SU-DHL-6 (cell line): ENCODE data around the gene FOXD1.

Experiments
- EZH2phosphoT487 ChIP-seq: fragments of 200-600 bp; sonication (generic), shearing (Covaris generic); conservative IDR thresholded peaks from 2 replicates; pipeline ENCODE4 v1.6.1; 2018; ENCODE audit warnings: mild to moderate bottlenecking, antibody characterized with exemption, low read length, moderate library complexity, mixed read lengths
- TF ChIP-seq, protein P1 (sequence below): fragments of 200-600 bp; sonication (generic); IDR thresholded peaks from one replicate; pipeline ENCODE4 v1.5.1; 2017; ENCODE audit warnings: antibody characterized with exemption, mild to moderate bottlenecking, low read length, moderate library complexity; ENCODE audit not compliant: insufficient read depth, poor library complexity, severe bottlenecking

DNA sequence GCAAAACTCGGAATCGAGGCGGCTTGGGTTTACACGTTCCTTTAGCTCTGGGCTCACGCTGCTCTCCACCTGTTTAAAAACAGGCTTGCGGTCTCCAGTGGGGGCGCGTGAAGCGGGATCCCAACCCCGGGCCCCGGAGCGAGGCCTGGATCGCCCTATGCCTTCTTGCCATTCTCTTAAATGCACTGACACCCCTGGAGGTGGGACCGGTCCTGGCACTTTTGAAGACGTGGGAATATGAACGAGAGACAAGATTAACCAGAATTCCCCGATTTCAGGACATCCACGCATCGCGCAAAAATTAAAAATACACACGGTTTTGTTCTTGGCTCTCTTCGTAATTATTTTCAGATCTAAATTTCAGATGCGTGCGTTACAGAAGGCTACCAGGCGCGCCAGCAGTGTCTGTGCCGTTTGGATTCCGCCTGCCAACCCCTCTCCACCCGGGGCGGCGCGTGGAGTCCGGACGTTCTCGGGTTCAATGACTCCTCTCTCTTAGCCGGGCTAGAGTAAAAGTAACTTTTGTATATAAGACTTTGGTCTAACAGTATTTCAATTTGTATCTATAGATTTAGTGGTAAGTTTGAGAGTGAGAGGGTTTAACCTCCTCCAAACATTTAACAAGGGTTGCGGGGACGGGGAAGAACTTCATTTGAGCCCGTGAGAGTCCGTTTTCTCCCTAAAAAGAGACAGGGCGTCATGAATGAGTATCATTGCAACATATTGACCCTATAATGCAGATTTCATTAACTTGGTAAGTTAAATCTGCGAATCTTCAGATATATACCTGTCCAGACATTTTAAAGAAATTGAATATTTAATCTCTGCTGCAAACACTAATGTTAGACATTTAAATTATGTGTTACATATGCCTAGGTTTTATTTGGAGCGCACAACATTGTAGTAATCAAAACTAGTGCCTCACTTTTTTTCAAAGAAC is 3.8 kb downstream of the FOXD1 start:
- TF ChIP-seq, protein P1, sequence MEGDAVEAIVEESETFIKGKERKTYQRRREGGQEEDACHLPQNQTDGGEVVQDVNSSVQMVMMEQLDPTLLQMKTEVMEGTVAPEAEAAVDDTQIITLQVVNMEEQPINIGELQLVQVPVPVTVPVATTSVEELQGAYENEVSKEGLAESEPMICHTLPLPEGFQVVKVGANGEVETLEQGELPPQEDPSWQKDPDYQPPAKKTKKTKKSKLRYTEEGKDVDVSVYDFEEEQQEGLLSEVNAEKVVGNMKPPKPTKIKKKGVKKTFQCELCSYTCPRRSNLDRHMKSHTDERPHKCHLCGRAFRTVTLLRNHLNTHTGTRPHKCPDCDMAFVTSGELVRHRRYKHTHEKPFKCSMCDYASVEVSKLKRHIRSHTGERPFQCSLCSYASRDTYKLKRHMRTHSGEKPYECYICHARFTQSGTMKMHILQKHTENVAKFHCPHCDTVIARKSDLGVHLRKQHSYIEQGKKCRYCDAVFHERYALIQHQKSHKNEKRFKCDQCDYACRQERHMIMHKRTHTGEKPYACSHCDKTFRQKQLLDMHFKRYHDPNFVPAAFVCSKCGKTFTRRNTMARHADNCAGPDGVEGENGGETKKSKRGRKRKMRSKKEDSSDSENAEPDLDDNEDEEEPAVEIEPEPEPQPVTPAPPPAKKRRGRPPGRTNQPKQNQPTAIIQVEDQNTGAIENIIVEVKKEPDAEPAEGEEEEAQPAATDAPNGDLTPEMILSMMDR: no peak
- no peak for TF ChIP-seq EZH2phosphoT487
